GM23338 (cell line): Measurements from ENCODE around the gene CD80. TPM values are rescaled to one million over a fixed set of nuclear protein-coding genes. Genes with fewer than 3 reads are reported as not detected.

Experiments
- ATAC-seq: fragments of 200-7000 bp; cut with Tn5 transposase; 3 replicates; pipeline ENCODE4 v1.9.1; 2020
- DNase-seq: peaks from one replicate; pipeline ENCODE4 v3.0.0-alpha.2; 2015; ENCODE audit warnings: low spot score
- H2AFZ ChIP-seq: fragments of 200-600 bp; sonication (generic); 2 replicates; pipeline ENCODE4 v1.8.0; 2016; ENCODE audit warnings: antibody characterized with exemption, mild to moderate bottlenecking, moderate library complexity
- H3F3A ChIP-seq: fragments of 200-600 bp; sonication (generic); replicated peaks from 2 replicates; pipeline ENCODE4 v1.8.0; 2017; ENCODE audit warnings: antibody characterized with exemption, mixed run types, low read depth
- H3K27ac ChIP-seq: fragments of 200-600 bp; sonication (generic); 2 replicates; pipeline ENCODE4 v1.6.1; 2016; ENCODE audit warnings: low read depth
- H3K27me3 ChIP-seq: fragments of 200-600 bp; sonication (generic); 2 replicates; pipeline ENCODE4 v1.8.0; 2016; ENCODE audit warnings: mild to moderate bottlenecking, mixed run types, moderate library complexity; ENCODE audit not compliant: insufficient read depth
- H3K36me3 ChIP-seq: fragments of 200-600 bp; sonication (generic); 2 replicates; pipeline ENCODE4 v1.8.0; 2016; ENCODE audit warnings: mild to moderate bottlenecking; ENCODE audit not compliant: insufficient read depth
- H3K4me1 ChIP-seq: fragments of 200-600 bp; sonication (generic); 2 replicates; pipeline ENCODE4 v1.8.0; 2016; ENCODE audit warnings: mild to moderate bottlenecking, moderate library complexity; ENCODE audit not compliant: insufficient read depth
- H3K4me2 ChIP-seq: fragments of 200-600 bp; sonication (generic); 2 replicates; pipeline ENCODE4 v1.7.1; 2017; ENCODE audit warnings: mixed run types
- H3K4me3 ChIP-seq: fragments of 200-600 bp; sonication (generic); 2 replicates; pipeline ENCODE4 v1.6.1; 2016; ENCODE audit warnings: mixed run types
- H3K79me2 ChIP-seq: fragments of 200-600 bp; sonication (generic); replicated peaks from 2 replicates; pipeline ENCODE4 v1.8.0; 2017; ENCODE audit warnings: mild to moderate bottlenecking; ENCODE audit not compliant: insufficient read depth
- H3K9me2 ChIP-seq: fragments of 200-600 bp; sonication (generic); 2 replicates; pipeline ENCODE4 v1.8.0; 2017; ENCODE audit not compliant: insufficient read depth
- H4K20me1 ChIP-seq: fragments of 200-600 bp; sonication (generic); replicated peaks from 2 replicates; pipeline ENCODE4 v1.8.0; 2017; ENCODE audit warnings: mild to moderate bottlenecking; ENCODE audit not compliant: insufficient read depth
- H3K27ac Mint-ChIP-seq: 2 replicates; pipeline ENCODE4 v1.8.0; 2020; ENCODE audit warnings: inconsistent platforms, mild to moderate bottlenecking, moderate library complexity, mixed read lengths
- H3K27me3 Mint-ChIP-seq: 3 replicates; pipeline ENCODE4 v1.8.0; 2022; ENCODE audit warnings: low read depth, mild to moderate bottlenecking, moderate library complexity, mixed read lengths, inconsistent platforms; ENCODE audit not compliant: insufficient read depth, poor library complexity
- H3K36me3 Mint-ChIP-seq: 3 replicates; pipeline ENCODE4 v1.8.0; 2021; ENCODE audit warnings: low read depth, mild to moderate bottlenecking, inconsistent platforms, moderate library complexity, mixed read lengths
- H3K4me1 Mint-ChIP-seq: 3 replicates; pipeline ENCODE4 v1.8.0; 2020; ENCODE audit warnings: mild to moderate bottlenecking, inconsistent platforms, mixed read lengths
- H3K4me3 Mint-ChIP-seq: 3 replicates; pipeline ENCODE4 v1.8.0; 2021; ENCODE audit warnings: moderate library complexity, mild to moderate bottlenecking, inconsistent platforms, mixed read lengths
- H3K9me3 Mint-ChIP-seq: 3 replicates; pipeline ENCODE4 v1.8.0; 2020; ENCODE audit warnings: moderate library complexity, mild to moderate bottlenecking, inconsistent platforms, mixed read lengths
- CREB1 ChIP-seq: fragments of 250-450 bp; sonication (Bioruptor Pico); IDR thresholded peaks from 2 replicates; pipeline ENCODE4 v1.5.0; 2020; ENCODE audit warnings: low read depth, mild to moderate bottlenecking, moderate library complexity
- EZH2 ChIP-seq: fragments of 200-600 bp; sonication (generic); IDR thresholded peaks from one replicate; pipeline ENCODE4 v1.8.0; 2017; ENCODE audit warnings: antibody characterized with exemption, mild to moderate bottlenecking, low read depth; ENCODE audit not compliant: unreplicated experiment
- EZH2phosphoT487 ChIP-seq: fragments of 200-600 bp; sonication (generic); IDR thresholded peaks from one replicate; pipeline ENCODE4 v1.8.1; 2018; ENCODE audit warnings: antibody characterized with exemption; ENCODE audit not compliant: unreplicated experiment
- JUNB ChIP-seq: IDR thresholded peaks from one replicate; pipeline ENCODE4 v1.6.1; 2016; ENCODE audit warnings: antibody characterized with exemption; ENCODE audit not compliant: unreplicated experiment
- NANOG ChIP-seq: IDR thresholded peaks from 2 replicates; pipeline ENCODE4 v1.6.1; 2016; ENCODE audit warnings: antibody characterized with exemption, borderline replicate concordance
- POLR2AphosphoS5 ChIP-seq: IDR thresholded peaks from 2 replicates; pipeline ENCODE4 v1.6.1; 2016; ENCODE audit warnings: antibody characterized with exemption, low read depth
- STAT1 ChIP-seq: IDR thresholded peaks from one replicate; pipeline ENCODE4 v1.6.1; 2016; ENCODE audit warnings: antibody characterized with exemption; ENCODE audit not compliant: unreplicated experiment
- ZNF114 ChIP-seq: fragments of 250-450 bp; sonication (Bioruptor Pico); IDR thresholded peaks from 2 replicates; pipeline ENCODE4 v1.5.0; 2020; ENCODE audit warnings: mild to moderate bottlenecking, moderate library complexity
- ZNF331 ChIP-seq: fragments of 250-450 bp; sonication (Bioruptor Pico); IDR thresholded peaks from 2 replicates; pipeline ENCODE4 v1.5.0; 2020; ENCODE audit warnings: low read depth, mild to moderate bottlenecking, moderate library complexity
- ZNF462 ChIP-seq: fragments of 250-450 bp; sonication (Bioruptor Pico); IDR thresholded peaks from 2 replicates; pipeline ENCODE4 v1.5.0; 2020; ENCODE audit warnings: mild to moderate bottlenecking, moderate library complexity
- polyA plus RNA-seq: library from polyadenylated mRNA; unstranded; fragments of >200 nt; fragmentation: Nextera tagmentation; extraction: Ambion mirVana; gene quantifications from 2 replicates; pipeline ENCODE4 v1.2.1, GENCODE V29; 2016
- total RNA-seq: library from RNA; depleted of rRNA; stranded (reverse); fragments of >200 nt; shearing (Covaris generic); gene quantifications from 2 replicates; pipeline ENCODE4 v1.2.3, GENCODE V29; 2014
- TF ChIP-seq, protein P1 (sequence below), 2 experiments: fragments of 200-600 bp in 1 of 2; sonication (generic) in 1 of 2; conservative IDR thresholded peaks; 2 replicates each; pipeline versions ENCODE4 v1.5.1 to v1.6.1; 2016 to 2017; ENCODE audit warnings: antibody characterized with exemption in 2 of 2, low read depth in 2 of 2, mild to moderate bottlenecking in 2 of 2, moderate library complexity in 1 of 2
- TF ChIP-seq, protein P2 (sequence below): IDR thresholded peaks from 2 replicates; pipeline ENCODE4 v1.6.1; 2016; ENCODE audit warnings: antibody characterized with exemption

CD80 gene
- total and polyA plus RNA-seq, 2 experiments from 2014 or later, result not detected

DNA sequence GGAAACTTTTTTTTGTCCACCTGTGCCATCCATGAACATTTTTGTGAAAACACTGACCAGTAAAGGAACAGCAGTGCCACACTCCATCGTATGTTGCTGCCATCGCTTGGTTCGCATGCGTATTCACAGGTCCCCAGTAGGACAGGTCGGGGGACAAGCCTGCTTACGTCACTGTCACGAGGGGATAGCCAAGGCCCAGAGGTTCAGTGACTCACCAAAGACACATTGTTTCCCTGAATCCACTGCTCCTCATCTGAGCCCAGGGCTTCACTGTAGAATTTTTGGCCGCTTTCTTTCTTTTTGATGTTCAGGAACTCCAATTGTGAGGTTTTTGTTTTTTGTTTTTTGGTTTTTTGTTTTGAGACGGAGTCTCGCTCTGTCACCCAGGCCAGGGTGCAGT is 25.8 kb upstream of the CD80 start:
- H3K27ac ChIP-seq, result no peak overlapping the region
- H3K9me3 Mint-ChIP-seq, result peaks cover 2% of the 10 kb centered on the region; the same call in 2 of the 3 replicates
- no peaks in the 10 kb centered on the region for H3K79me2 ChIP-seq
- H3K9me2 ChIP-seq, result 0 out of 2 replicates have a peak, but pooled peaks cover 3% of the 10 kb centered on the region
- H4K20me1 ChIP-seq, result no peaks in the 10 kb centered on the region
- peaks cover 6% of the 10 kb centered on the region for H3K27me3 ChIP-seq
- DNase-seq (no peak), ATAC-seq (no peak)
- peaks cover 5% of the 10 kb centered on the region for H3K27me3 Mint-ChIP-seq
- no peaks in the 10 kb centered on the region for H3K36me3 ChIP-seq
- no peak overlapping the region for H3K4me2 ChIP-seq
- H3K36me3 Mint-ChIP-seq, result peaks cover 10% of the 10 kb centered on the region; the same call in 1 of the 3 replicates
- peaks cover 15% of the 10 kb centered on the region for H3K4me1 Mint-ChIP-seq
- H3K4me1 ChIP-seq, result peaks cover 17% of the 10 kb centered on the region
- TF ChIP-seq JUNB, result no peak
- TF ChIP-seq EZH2, result no peak
- no peak for TF ChIP-seq STAT1
- TF ChIP-seq ZNF114, result no peak
- TF ChIP-seq, protein P1, sequence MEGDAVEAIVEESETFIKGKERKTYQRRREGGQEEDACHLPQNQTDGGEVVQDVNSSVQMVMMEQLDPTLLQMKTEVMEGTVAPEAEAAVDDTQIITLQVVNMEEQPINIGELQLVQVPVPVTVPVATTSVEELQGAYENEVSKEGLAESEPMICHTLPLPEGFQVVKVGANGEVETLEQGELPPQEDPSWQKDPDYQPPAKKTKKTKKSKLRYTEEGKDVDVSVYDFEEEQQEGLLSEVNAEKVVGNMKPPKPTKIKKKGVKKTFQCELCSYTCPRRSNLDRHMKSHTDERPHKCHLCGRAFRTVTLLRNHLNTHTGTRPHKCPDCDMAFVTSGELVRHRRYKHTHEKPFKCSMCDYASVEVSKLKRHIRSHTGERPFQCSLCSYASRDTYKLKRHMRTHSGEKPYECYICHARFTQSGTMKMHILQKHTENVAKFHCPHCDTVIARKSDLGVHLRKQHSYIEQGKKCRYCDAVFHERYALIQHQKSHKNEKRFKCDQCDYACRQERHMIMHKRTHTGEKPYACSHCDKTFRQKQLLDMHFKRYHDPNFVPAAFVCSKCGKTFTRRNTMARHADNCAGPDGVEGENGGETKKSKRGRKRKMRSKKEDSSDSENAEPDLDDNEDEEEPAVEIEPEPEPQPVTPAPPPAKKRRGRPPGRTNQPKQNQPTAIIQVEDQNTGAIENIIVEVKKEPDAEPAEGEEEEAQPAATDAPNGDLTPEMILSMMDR (conservative IDR thresholded peaks at IDR 0.05; ENCODE audit: low read depth in 2 of 2), result no peak
- TF ChIP-seq, protein P2, sequence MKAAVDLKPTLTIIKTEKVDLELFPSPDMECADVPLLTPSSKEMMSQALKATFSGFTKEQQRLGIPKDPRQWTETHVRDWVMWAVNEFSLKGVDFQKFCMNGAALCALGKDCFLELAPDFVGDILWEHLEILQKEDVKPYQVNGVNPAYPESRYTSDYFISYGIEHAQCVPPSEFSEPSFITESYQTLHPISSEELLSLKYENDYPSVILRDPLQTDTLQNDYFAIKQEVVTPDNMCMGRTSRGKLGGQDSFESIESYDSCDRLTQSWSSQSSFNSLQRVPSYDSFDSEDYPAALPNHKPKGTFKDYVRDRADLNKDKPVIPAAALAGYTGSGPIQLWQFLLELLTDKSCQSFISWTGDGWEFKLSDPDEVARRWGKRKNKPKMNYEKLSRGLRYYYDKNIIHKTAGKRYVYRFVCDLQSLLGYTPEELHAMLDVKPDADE, result no peak
- no peak for TF ChIP-seq ZNF331
- no peak for TF ChIP-seq POLR2AphosphoS5
- TF ChIP-seq NANOG, result no peak
- no peak for TF ChIP-seq CREB1 (CRISPR knock-in tag)
- no peak for TF ChIP-seq EZH2phosphoT487
- H3K4me3 Mint-ChIP-seq, result no peak overlapping the region
- no peak overlapping the region for H3K27ac Mint-ChIP-seq
- H3F3A ChIP-seq, result no peaks in the 10 kb centered on the region
- no peak overlapping the region for H2AFZ ChIP-seq
- H3K4me3 ChIP-seq, result no peak overlapping the region

- no peak overlapping the region for H2AFZ ChIP-seq
- TF ChIP-seq ZNF114, result no peak
- TF ChIP-seq ZNF462, result no peak
- no peak for TF ChIP-seq NANOG
- no peak for TF ChIP-seq EZH2
- TF ChIP-seq JUNB, result no peak
- TF ChIP-seq, protein P2, result no peak
These were observed 22.8 kb upstream of the CD80 start for GRCh38 chr3:119582178-119582577.

More at GRCh38 chr3:119582178-119582577, 22.8 kb upstream of the CD80 start:
- Mint-ChIP-seq H3K9me3 (no peaks in the 10 kb centered on the region; the same call in 2 of the 3 replicates), H3K27me3 (peaks cover 14% of the 10 kb centered on the region), H3K4me1 (peaks cover 8% of the 10 kb centered on the region), H3K36me3 (peaks cover 8% of the 10 kb centered on the region; the same call in 1 of the 3 replicates), H3K27ac (no peak overlapping the region), H3K4me3 (no peak overlapping the region)
- Histone ChIP-seq H3K4me2 (no peak overlapping the region), H4K20me1 (no peaks in the 10 kb centered on the region), H3K4me3 (no peak overlapping the region), H3K79me2 (no peaks in the 10 kb centered on the region), H3F3A (no peaks in the 10 kb centered on the region), H3K27me3 (peaks cover 22% of the 10 kb centered on the region), H3K36me3 (no peaks in the 10 kb centered on the region), H3K9me2 (0 out of 2 replicates have a peak, but pooled peaks cover 3% of the 10 kb centered on the region), H3K4me1 (peaks cover 10% of the 10 kb centered on the region), H3K27ac (no peak overlapping the region)
- no peak for DNase-seq
- no peak for ATAC-seq
